Suprapubic skin (tissue), 4 donors: ENCODE data around the gene LRRN4CL. TPM values are rescaled to one million over a fixed set of nuclear protein-coding genes. Genes with fewer than 3 reads are reported as not detected.
A peak's percentile ranks its signal among the peaks of the same experiment; 100 is the strongest.

Experiments used
- DNase-seq, 2 donors: peaks; one replicate each; pipeline ENCODE4 v3.0.0-alpha.2; 2019; ENCODE audit warnings: low spot score in 2 of 2
- H3K27ac ChIP-seq: fragments of 200-600 bp; sonication (generic); one replicate; pipeline ENCODE4 v1.5.1; 2019
- H3K27me3 ChIP-seq: fragments of 200-600 bp; sonication (generic); one replicate; pipeline ENCODE4 v1.5.1; 2019
- H3K36me3 ChIP-seq: fragments of 200-600 bp; sonication (generic); one replicate; pipeline ENCODE4 v1.5.1; 2019
- H3K4me1 ChIP-seq: fragments of 200-600 bp; sonication (generic); one replicate; pipeline ENCODE4 v1.5.1; 2019
- H3K4me3 ChIP-seq: fragments of 200-600 bp; sonication (generic); one replicate; pipeline ENCODE4 v1.5.1; 2019; ENCODE audit warnings: mild to moderate bottlenecking
- H3K9me3 ChIP-seq: fragments of 200-600 bp; sonication (generic); one replicate; pipeline ENCODE4 v1.5.1; 2019
- EP300 ChIP-seq: sonication (generic); formaldehyde crosslinking; IDR thresholded peaks from one replicate; pipeline ENCODE4 v1.6.1; 2017; ENCODE audit warnings: antibody characterized with exemption
- POLR2A ChIP-seq, 2 donors: fragments of 450-650 bp; IDR thresholded peaks; one replicate each; pipeline ENCODE4 v1.6.1; 2017; ENCODE audit warnings: antibody characterized with exemption in 2 of 2, mild to moderate bottlenecking in 2 of 2, moderate library complexity in 2 of 2
- POLR2AphosphoS5 ChIP-seq, 3 donors: sonication (generic); formaldehyde crosslinking; IDR thresholded peaks; one replicate each; pipeline ENCODE4 v1.6.1; 2017; ENCODE audit warnings: antibody characterized with exemption in 3 of 3
- WGBS: methylation state at CpG from one replicate; pipeline ENCODE4 v1.1.5; 2018; 5-methylcytosine and 5-hydroxymethylcytosine counted together
- total RNA-seq, 4 donors: library from RNA; depleted of rRNA; stranded (reverse); fragments of >200 nt; gene quantifications; one replicate each; pipeline ENCODE4 v1.1.0, GENCODE V29; 2016
- TF ChIP-seq, protein P1 (sequence below), 2 donors: fragments of 200-600 bp in 1 of 2; fragments of 450-650 bp in 1 of 2; sonication (generic) in 1 of 2; IDR thresholded peaks; one replicate each; pipeline ENCODE4 v1.5.1; 2016 to 2019; ENCODE audit warnings: antibody characterized with exemption in 2 of 2, mild to moderate bottlenecking in 1 of 2, moderate library complexity in 1 of 2

Gene LRRN4CL
- total RNA-seq, 4 donors from 2014 or later: 3.3 to 7.6 (median 5.9) TPM

DNA sequence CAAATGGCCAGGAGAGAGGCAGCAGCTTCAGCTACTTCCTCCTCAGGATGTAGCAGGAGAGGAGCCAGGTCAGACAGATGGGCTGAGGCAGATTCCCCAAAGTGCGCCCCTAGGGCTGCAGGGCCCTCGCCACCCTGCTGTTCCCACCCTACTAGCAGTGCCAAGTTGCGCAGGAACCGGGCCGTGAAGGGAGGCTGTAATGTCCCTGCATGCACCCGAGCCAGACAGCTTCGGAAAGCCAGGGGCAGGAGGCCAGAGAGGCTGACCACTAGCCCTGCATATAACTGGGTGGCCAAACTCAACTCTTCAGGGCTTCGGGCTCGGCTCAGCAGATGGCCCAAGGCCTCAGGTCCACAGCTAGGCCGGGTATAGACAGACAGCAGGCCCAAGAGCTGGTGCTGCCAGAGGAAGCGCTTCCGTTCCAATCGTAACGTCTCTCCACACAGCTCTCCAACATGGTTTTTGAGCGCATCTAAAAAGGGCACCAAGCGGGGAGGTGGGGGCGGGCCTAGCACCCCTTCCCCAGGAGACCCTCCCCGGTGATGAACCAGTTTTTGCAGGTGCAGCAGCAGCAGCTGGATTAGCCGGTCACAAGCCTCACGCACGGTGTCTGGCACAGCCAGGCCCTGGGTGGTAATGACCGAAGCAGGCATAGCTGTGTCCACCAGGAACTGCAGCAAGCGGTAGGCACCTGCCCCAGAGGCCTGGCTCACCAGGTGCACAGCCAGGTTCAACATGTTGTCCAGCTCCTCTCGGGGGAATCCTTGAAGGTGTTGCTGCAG lies 41.0 kb downstream of the LRRN4CL start:
- no peak overlapping the region for H3K4me3 ChIP-seq
- no peak for DNase-seq
- no peaks in the 10 kb centered on the region for H3K9me3 ChIP-seq
- H3K36me3 ChIP-seq: peaks cover 35% of the 10 kb centered on the region
- 89% methylated on average over 14 of the region's 24 CpGs for WGBS
- H3K27ac ChIP-seq: no peak overlapping the region
- TF ChIP-seq, protein P1, sequence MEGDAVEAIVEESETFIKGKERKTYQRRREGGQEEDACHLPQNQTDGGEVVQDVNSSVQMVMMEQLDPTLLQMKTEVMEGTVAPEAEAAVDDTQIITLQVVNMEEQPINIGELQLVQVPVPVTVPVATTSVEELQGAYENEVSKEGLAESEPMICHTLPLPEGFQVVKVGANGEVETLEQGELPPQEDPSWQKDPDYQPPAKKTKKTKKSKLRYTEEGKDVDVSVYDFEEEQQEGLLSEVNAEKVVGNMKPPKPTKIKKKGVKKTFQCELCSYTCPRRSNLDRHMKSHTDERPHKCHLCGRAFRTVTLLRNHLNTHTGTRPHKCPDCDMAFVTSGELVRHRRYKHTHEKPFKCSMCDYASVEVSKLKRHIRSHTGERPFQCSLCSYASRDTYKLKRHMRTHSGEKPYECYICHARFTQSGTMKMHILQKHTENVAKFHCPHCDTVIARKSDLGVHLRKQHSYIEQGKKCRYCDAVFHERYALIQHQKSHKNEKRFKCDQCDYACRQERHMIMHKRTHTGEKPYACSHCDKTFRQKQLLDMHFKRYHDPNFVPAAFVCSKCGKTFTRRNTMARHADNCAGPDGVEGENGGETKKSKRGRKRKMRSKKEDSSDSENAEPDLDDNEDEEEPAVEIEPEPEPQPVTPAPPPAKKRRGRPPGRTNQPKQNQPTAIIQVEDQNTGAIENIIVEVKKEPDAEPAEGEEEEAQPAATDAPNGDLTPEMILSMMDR (IDR thresholded peaks at IDR 0.05): no peak
- no peak for TF ChIP-seq POLR2A (IDR thresholded peaks at IDR 0.05)
- TF ChIP-seq POLR2AphosphoS5 (IDR thresholded peaks at IDR 0.05): no peak
- H3K4me1 ChIP-seq: peaks cover 40% of the 10 kb centered on the region
- no peaks in the 10 kb centered on the region for H3K27me3 ChIP-seq

DNA sequence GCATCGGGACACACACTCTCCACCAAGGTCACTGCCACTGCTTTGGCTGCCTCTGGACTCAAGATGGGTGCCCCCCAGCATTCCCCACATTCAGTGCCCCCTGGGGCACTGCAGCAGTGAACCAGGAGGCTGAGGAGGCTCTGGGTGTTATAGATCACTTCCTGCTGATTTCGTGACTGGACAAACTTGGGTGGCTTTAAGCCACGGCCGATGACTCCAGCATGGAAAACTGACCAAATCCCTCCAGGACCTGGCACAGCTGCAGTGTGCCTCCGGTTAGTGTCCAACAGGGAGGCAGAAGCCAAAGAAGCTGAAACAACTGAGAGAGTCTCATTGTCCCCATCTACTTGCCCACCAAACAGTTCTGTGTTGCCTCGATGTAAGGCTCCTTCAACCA lies 41.7 kb downstream of the LRRN4CL start:
- TF ChIP-seq POLR2AphosphoS5 (IDR thresholded peaks at IDR 0.05) (no peak), POLR2A (IDR thresholded peaks at IDR 0.05) (no peak), EP300 (no peak)
- TF ChIP-seq, protein P1 (IDR thresholded peaks at IDR 0.05): no peak
- Histone ChIP-seq H3K4me3 (no peak overlapping the region), H3K36me3 (peaks cover 38% of the 10 kb centered on the region), H3K27ac (no peak overlapping the region), H3K4me1 (peaks cover 38% of the 10 kb centered on the region), H3K27me3 (no peaks in the 10 kb centered on the region), H3K9me3 (no peaks in the 10 kb centered on the region)
- DNase-seq: no peak
- 79% methylated on average over 3 of the region's 6 CpGs for WGBS

DNA sequence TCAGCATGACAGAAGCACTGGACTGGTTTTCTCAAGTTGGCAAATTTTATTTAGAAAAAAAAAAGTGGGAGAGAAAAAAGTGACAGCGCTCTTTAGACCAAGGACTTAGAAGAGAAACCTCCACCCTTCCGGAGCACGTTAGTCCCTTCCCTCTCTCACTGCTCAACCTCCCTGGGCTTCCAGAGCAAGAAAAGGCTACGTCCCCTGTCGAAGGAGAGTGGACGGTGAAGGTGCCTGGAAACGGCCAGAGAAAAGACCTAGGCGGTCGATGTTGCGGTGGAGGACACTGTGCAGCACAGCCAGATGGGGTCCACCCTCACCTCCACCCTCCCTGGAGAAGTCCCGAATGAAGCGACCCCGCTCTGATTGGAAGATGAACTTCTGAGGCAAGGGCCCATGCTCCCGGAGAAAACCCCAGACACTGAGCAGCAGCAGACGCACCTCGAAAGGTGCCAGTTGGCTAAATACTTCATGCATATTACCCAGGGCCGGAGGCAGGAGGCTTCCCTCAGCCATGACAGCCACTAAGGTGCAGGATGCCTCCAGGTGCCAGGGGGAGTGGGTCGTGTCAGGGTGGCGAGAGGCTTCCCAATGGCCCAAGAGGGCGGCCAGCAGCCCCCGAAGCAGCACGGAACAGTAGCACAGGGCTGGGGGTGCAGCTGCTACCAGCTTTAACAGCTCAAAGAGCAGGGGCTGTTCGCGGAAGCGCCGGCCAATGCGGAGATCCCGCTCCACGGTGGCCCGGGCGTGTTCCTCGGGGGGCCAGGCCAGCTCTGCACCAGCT lies 42.3 kb downstream of the LRRN4CL start:
- Histone ChIP-seq H3K4me3 (peak overlapping the region; percentile 99), H3K4me1 (peaks cover 33% of the 10 kb centered on the region)

DNA sequence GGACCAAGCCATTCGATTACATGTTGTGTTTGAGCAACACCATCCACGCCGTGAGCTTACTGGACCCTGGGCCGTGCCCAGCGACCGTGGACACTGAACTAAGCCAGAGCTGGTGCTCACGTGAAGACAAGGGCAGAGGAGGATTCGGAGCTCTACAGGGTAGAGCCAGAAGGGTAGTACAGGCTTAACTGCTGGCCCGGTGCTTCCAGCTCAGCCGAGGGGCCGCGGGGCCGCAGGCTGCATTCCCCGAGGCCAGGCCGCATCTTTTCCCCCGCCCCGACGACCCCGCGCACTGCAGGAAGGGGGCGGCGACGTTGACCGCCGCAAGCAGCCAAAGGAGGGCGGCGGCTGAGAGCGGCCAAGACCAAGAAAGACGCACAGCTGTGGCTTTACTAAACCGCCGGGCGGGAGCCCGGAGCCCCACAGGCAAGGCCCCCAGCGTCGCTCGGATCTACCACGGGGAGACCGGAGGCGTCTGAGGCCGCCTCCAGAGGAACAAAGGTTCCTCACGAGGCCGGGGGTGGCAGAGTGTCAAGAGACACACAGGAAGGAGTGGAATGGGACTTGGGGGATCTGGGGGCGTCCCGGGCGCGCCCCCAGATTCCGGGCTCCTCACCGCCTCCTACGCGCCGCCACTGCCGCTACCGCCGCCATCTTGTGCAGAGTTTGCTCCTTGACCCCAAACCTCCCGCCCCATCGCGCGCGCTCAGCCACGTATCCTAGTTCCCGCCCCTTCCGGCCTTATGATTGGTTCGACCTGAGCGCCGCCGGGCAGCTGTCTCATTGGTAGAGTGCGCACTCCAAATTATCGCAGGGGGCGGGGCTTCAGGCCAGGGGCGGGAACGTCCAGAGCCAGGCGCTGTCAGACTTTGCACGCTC lies 43.1 kb downstream of the LRRN4CL start, which contains the start of gene GANAB:
Gene GANAB, minus strand, starts transcription at position 668 of the 879 bp plus-strand sequence. Its CDS starts 14 bp downstream, at position 654.
- peaks cover 38% of the 10 kb centered on the region for H3K36me3 ChIP-seq
- no peaks in the 10 kb centered on the region for H3K9me3 ChIP-seq
- no peaks in the 10 kb centered on the region for H3K27me3 ChIP-seq
- peak within 1 kb of the TSS; percentile 98 for H3K27ac ChIP-seq
- peak within 1 kb of the TSS; percentile 99 for H3K4me3 ChIP-seq
- TF ChIP-seq POLR2A (IDR thresholded peaks at IDR 0.05): peak; percentile 53 to 81
- peak; percentile 18 to 76 (median 60) for TF ChIP-seq POLR2AphosphoS5 (IDR thresholded peaks at IDR 0.05)
- TF ChIP-seq, protein P1 (IDR thresholded peaks at IDR 0.05): no peak
- no peak for TF ChIP-seq EP300
- H3K4me1 ChIP-seq: peaks cover 26% of the 10 kb centered on the region
- peak; percentile 100 for DNase-seq
- under 1% methylated on average over 49 of the region's 73 CpGs for WGBS

More for the DNA sequence above, 42.3 kb downstream of the LRRN4CL start:
- no peaks in the 10 kb centered on the region for H3K9me3 ChIP-seq
- DNase-seq: no peak
- peaks cover 38% of the 10 kb centered on the region for H3K36me3 ChIP-seq
- TF ChIP-seq POLR2A (IDR thresholded peaks at IDR 0.05) (no peak), POLR2AphosphoS5 (IDR thresholded peaks at IDR 0.05) (no peak), EP300 (no peak)
- TF ChIP-seq, protein P1 (IDR thresholded peaks at IDR 0.05): no peak
- 49% methylated on average over 21 of the region's 32 CpGs for WGBS
- no peaks in the 10 kb centered on the region for H3K27me3 ChIP-seq
- peak overlapping the region; percentile 98 for H3K27ac ChIP-seq
